ENCODE data around the gene TRAF3.

TRAF3 gene

DNA sequence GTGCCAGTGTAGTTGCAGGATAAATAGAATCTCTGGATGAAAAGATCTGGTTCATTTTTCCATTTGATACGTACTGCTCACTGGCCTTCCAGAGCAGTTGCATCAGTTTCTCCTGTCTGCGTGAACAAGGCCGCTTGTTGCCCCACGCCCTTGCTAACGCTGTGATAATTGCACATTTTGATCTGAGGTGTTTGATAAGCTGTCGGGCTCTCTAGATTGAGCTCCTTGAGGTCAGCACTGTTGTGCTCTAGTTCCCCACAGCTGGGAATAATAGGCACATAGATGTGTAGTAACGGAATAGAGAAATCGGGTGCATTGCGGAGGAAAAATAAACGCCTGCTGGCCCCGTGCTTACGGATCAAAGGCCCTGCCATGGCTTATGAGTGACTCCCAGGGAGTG lies 42.8 kb upstream of the TRAF3 start:
- Histone ChIP-seq H3K27me3 (ENCODE audit: control insufficient read depth in 5 of 5, insufficient read depth in 4 of 5, low read length in 5 of 5) (no peaks in the 10 kb centered on the region), H3K9me3 (ENCODE audit: control insufficient read depth in 5 of 5, low read length in 5 of 5) (no peaks in the 10 kb centered on the region), H3K4me3 (ENCODE audit: low read depth in 1 of 5, low read length in 5 of 5) (no peak overlapping the region), H3K9ac (ENCODE audit: low read length in 5 of 5) (no peak overlapping the region), H3K27ac (ENCODE audit: low read depth, low read length) (no peak overlapping the region), H3K4me1 (ENCODE audit: control insufficient read depth in 5 of 5, insufficient read depth in 5 of 5, low read length in 5 of 5) (no peaks in the 10 kb centered on the region), H3K36me3 (ENCODE audit: control insufficient read depth in 5 of 5, insufficient read depth in 5 of 5, low read length in 5 of 5) (peaks cover 0 to 49% (median 29%) of the 10 kb centered on the region in 5 donors)

DNA sequence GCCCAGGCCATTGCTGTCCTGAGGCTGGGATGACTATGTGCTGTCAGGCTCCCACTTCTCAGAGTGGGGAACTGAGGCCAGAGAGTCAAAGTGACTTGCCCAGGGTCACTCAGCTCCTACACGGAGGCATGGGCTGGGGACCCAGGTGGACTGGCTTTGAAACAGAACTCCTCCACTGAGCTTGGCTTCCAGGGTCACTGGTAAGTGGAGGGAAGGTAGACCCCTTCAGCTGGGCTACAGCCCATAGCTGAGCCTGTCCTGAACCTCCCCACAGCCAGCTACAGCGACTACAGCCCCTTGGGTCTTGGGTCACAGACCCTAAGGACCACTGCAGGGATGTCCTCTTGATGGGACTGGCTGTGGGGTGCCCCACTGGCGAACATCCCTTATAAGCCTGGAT lies 40.3 kb upstream of the TRAF3 start:
- Histone ChIP-seq H3K36me3 (ENCODE audit: control insufficient read depth in 5 of 5, insufficient read depth in 5 of 5, low read length in 5 of 5) (peaks cover 0 to 35% (median 22%) of the 10 kb centered on the region in 5 donors), H3K27ac (ENCODE audit: low read depth, low read length) (no peak overlapping the region), H3K4me1 (ENCODE audit: control insufficient read depth in 5 of 5, insufficient read depth in 5 of 5, low read length in 5 of 5) (no peaks in the 10 kb centered on the region)

DNA sequence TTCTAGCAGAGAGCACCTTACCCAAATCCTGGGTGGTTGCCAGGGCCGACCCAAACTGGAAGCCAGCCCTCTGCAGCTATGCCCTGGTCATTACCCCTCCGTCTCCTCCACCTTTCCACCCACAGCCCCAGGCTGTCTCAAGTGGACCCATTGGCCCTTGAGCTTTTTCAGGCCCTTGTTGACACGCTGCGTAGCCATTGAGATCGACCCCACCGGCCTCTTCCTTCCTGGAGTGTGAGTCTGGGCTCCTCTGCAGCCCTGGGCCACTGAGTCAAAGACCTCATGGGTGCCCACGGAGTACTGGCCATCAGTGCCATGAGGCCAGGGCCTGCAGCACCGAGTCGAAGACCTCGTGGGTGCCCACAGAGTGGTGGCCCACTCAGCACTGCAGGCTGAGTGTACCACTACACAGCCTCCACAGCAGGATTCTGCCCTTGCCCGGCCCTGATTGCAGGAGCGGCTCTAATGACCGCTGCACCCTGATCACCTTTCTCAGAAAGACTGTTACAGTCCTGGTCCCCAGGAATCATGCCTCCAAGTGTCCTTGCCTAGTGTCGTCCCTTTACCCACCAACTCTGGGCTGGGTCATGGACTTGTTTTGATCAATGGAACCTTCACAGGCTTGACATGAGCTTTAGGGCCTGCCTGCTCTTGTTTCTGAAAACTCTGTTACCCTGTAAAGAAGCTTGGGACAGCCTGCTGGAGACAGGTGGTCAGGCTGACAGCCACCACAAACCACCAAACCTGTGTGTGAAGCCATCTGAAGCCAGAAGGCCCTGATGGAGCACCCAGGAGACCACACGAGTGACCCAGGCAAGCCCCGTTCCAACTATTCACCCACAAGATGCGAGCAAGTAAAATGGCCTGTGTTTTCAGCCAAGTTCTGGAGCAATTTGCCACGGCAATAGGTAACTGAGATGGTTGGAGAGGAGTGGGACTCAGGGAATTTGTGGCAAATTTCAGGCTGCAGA lies 39.6 kb upstream of the TRAF3 start:
- Histone ChIP-seq H3K27me3 (ENCODE audit: control insufficient read depth in 5 of 5, insufficient read depth in 4 of 5, low read length in 5 of 5) (no peaks in the 10 kb centered on the region), H3K4me1 (ENCODE audit: control insufficient read depth in 5 of 5, insufficient read depth in 5 of 5, low read length in 5 of 5) (no peaks in the 10 kb centered on the region), H3K9me3 (ENCODE audit: control insufficient read depth in 5 of 5, low read length in 5 of 5) (peaks cover 0 to 16% (median 6%) of the 10 kb centered on the region in 5 donors), H3K27ac (ENCODE audit: low read depth, low read length) (no peak overlapping the region), H3K36me3 (ENCODE audit: control insufficient read depth in 5 of 5, insufficient read depth in 5 of 5, low read length in 5 of 5) (peaks cover 0 to 32% (median 18%) of the 10 kb centered on the region in 5 donors), H3K4me3 (ENCODE audit: low read depth in 1 of 5, low read length in 5 of 5) (no peak overlapping the region), H3K9ac (ENCODE audit: low read length in 5 of 5) (no peak overlapping the region)

More for the DNA sequence above, 40.3 kb upstream of the TRAF3 start:
- Histone ChIP-seq H3K9me3 (ENCODE audit: control insufficient read depth in 5 of 5, low read length in 5 of 5) (peaks cover 0 to 12% (median 3%) of the 10 kb centered on the region in 5 donors), H3K4me3 (ENCODE audit: low read depth in 1 of 5, low read length in 5 of 5) (no peak overlapping the region), H3K27me3 (ENCODE audit: control insufficient read depth in 5 of 5, insufficient read depth in 4 of 5, low read length in 5 of 5) (no peaks in the 10 kb centered on the region), H3K9ac (ENCODE audit: low read length in 5 of 5) (no peak overlapping the region)

DNA sequence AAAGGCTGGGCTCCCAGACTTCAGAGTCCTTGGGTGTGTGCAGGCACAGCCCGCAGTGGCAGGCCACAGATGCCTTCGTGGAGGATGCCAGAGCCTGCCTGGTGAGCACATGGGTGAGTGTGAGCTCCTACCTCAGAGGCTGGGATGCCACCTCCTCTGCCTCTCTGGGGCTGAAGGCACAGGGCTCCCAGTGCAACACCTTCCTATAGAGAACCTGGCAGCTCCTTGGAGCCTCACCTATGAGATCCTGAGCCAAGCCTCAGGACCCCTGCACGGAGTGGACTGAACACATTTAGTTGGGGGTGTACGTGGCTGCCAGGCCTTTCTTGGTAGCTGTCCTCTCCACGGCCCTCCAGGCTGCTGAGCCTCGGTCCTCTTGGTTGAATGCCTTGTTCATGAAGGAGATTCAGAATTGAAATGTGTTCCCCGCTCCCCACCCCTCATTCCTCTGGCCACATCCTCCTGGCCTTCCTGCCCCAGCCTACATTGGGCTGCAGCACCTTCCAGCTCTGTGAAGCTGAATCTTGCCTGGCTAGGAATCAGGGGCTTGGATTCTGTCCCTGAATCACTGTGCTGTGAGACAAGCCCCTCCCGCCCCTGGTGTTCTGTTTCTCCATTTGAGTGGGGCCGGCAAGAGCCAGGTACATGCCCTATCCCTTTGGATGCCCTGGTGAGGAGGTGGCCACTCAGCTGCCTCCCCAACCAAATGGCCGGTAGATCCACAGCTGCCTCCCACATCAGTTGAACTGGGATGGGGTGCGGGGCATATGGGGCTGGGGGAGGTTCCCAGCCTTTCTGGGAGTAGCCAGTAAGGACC lies 38.7 kb upstream of the TRAF3 start:
- Histone ChIP-seq H3K4me1 (ENCODE audit: control insufficient read depth in 5 of 5, insufficient read depth in 5 of 5, low read length in 5 of 5) (no peaks in the 10 kb centered on the region), H3K27ac (ENCODE audit: low read depth, low read length) (no peak overlapping the region), H3K4me3 (ENCODE audit: low read depth in 1 of 5, low read length in 5 of 5) (no peak overlapping the region), H3K36me3 (ENCODE audit: control insufficient read depth in 5 of 5, insufficient read depth in 5 of 5, low read length in 5 of 5) (peaks cover 0 to 24% (median 15%) of the 10 kb centered on the region in 5 donors), H3K27me3 (ENCODE audit: control insufficient read depth in 5 of 5, insufficient read depth in 4 of 5, low read length in 5 of 5) (no peaks in the 10 kb centered on the region), H3K9ac (ENCODE audit: low read length in 5 of 5) (no peak overlapping the region), H3K9me3 (ENCODE audit: control insufficient read depth in 5 of 5, low read length in 5 of 5) (peaks cover 0 to 16% (median 6%) of the 10 kb centered on the region in 5 donors)

DNA sequence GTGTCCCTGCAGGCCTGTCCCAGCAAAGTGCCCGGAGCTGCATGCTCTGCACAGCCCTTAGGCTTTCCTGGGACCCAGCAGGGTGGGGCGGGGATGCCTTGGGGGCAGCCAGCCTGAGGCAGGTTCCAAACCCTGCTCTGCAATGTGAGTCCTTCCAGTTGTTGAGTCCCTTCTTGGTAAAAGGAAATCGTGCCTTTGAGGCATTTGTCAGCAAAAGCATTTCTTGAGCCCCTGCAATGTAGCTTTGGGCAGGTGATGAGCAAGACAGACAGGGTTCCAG lies 38.1 kb upstream of the TRAF3 start:
- Histone ChIP-seq H3K4me1 (ENCODE audit: control insufficient read depth in 5 of 5, insufficient read depth in 5 of 5, low read length in 5 of 5) (no peaks in the 10 kb centered on the region), H3K27me3 (ENCODE audit: control insufficient read depth in 5 of 5, insufficient read depth in 4 of 5, low read length in 5 of 5) (no peaks in the 10 kb centered on the region)

DNA sequence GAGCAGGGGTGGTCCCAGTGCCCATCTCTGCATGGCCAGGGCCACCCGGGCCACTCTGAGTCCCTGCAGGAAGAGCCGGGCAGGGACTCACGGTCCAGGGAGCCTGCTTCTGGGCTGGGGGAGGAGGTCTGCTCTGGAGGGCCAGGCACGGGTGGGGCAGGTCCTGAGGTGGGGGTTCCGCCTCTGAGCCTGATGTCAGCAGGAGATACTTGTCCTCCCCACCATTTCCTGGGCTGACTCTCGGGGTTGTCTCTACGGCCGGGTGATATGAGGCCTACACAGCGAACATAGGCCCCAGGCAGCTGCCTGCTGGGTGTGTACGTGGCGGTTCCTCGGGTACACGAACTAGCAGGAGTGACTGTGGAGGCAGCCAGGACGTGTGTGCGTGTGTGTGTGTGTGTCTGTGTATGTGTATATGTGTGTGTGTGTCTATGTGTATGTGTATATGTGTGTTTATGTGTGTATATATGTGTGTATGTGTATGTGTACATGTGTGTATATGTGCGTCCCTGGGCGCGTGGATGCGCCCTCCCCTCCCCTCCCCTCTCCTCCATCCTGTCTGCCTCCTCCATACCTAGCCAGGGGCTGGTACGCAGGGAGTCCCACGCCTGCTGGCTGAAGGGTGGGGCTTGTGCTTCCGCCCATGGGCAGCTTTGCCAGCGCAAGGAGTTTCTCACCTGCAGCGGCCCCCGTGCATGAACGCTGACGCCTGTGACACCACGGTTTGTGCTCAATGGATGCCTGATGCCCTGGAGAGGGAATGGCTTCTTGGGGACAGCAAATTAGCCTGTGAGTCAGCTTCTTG lies 30.4 kb upstream of the TRAF3 start:
- no peaks in the 10 kb centered on the region for H3K27me3 ChIP-seq (ENCODE audit: control insufficient read depth in 5 of 5, insufficient read depth in 4 of 5, low read length in 5 of 5)
- no peak overlapping the region for H3K27ac ChIP-seq (ENCODE audit: low read depth, low read length)
- no peak overlapping the region for H3K4me3 ChIP-seq (ENCODE audit: low read depth in 1 of 5, low read length in 5 of 5)
- peaks cover 0 to 8% (median 3%) of the 10 kb centered on the region in 5 donors for H3K36me3 ChIP-seq (ENCODE audit: control insufficient read depth in 5 of 5, insufficient read depth in 5 of 5, low read length in 5 of 5)
- H3K9me3 ChIP-seq (ENCODE audit: control insufficient read depth in 5 of 5, low read length in 5 of 5) = peaks cover 0 to 5% (median 0%) of the 10 kb centered on the region in 5 donors
- no peaks in the 10 kb centered on the region for H3K4me1 ChIP-seq (ENCODE audit: control insufficient read depth in 5 of 5, insufficient read depth in 5 of 5, low read length in 5 of 5)
- no peak overlapping the region for H3K9ac ChIP-seq (ENCODE audit: low read length in 5 of 5)

More for the DNA sequence above, 38.1 kb upstream of the TRAF3 start:
- peaks cover 0 to 16% (median 6%) of the 10 kb centered on the region in 5 donors for H3K9me3 ChIP-seq (ENCODE audit: control insufficient read depth in 5 of 5, low read length in 5 of 5)
- peaks cover 0 to 21% (median 15%) of the 10 kb centered on the region in 5 donors for H3K36me3 ChIP-seq (ENCODE audit: control insufficient read depth in 5 of 5, insufficient read depth in 5 of 5, low read length in 5 of 5)
- no peak overlapping the region for H3K9ac ChIP-seq (ENCODE audit: low read length in 5 of 5)
- no peak overlapping the region for H3K4me3 ChIP-seq (ENCODE audit: low read depth in 1 of 5, low read length in 5 of 5)
- no peak overlapping the region for H3K27ac ChIP-seq (ENCODE audit: low read depth, low read length)

DNA sequence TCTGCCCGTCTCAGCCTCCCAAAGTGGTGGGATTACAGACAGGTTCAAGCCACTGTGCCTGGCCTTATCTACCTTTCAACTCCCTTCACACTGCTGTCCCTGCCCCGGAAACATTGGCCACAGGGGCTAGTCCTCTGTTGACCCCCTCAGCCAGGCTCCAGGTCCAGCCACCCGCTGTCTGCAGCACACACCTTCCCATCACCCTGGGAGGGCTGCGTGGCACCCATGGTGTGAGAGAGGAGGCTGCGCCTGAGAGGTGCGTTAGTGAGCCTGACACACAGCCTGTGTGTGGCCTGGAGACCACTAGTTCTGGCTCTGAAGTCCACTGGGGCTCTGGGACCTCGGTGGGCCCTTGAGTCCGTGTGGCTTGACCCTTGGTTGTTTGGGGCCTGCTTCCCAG lies 28.4 kb upstream of the TRAF3 start:
- no peaks in the 10 kb centered on the region for H3K4me1 ChIP-seq (ENCODE audit: control insufficient read depth in 5 of 5, insufficient read depth in 5 of 5, low read length in 5 of 5)
- no peak overlapping the region for H3K27ac ChIP-seq (ENCODE audit: low read depth, low read length)
- peaks cover 0 to 8% (median 3%) of the 10 kb centered on the region in 5 donors for H3K36me3 ChIP-seq (ENCODE audit: control insufficient read depth in 5 of 5, insufficient read depth in 5 of 5, low read length in 5 of 5)
- H3K9me3 ChIP-seq (ENCODE audit: control insufficient read depth in 5 of 5, low read length in 5 of 5) = no peaks in the 10 kb centered on the region
- H3K9ac ChIP-seq (ENCODE audit: low read length in 5 of 5) = no peak overlapping the region
- H3K27me3 ChIP-seq (ENCODE audit: control insufficient read depth in 5 of 5, insufficient read depth in 4 of 5, low read length in 5 of 5) = no peaks in the 10 kb centered on the region
- no peak overlapping the region for H3K4me3 ChIP-seq (ENCODE audit: low read depth in 1 of 5, low read length in 5 of 5)

DNA sequence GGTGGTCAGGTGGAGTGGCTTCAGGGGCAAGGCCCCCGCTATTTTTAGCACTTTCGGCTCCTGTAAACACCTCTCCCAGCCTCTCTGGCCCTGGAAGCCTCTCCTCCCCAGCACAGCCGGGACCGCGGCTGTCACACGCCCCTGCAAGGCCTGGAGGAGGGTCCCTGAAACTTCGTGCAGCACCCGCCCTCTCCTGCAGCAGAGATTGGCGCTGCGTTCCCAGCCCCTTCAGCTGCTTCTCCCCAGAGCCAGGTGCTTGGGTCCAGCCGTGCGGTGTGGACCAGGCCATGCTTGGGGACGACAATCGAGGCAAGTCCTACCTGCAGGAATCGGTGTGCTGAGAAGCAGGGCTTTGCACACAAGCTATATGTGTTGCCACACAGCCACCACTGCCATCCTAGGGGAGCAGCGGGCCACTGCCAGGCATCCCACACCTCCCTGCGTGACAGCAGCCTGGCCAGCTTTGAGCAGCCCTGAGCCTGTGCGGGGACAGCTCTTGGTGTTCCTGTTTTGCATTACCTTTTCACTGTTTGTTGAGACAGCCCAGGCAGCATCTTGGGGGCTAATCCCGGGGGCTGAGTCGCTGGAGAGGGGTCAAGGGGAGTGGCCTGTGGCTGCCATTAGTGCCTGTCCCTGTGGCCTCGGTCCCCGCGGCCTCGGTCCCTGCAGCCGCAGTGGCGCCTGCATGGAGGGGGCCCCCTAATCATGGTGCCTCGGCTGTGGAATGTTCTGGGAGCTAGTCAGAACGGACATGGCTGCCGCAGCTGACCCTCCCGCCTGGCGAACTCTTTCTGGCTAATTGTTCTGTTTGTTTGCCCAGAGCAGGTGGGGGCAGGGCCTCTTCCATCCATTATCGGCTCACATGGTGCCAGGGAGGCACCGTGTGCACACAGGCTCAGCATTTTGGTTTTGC lies 27.6 kb upstream of the TRAF3 start:
- Histone ChIP-seq H3K4me1 (ENCODE audit: control insufficient read depth in 5 of 5, insufficient read depth in 5 of 5, low read length in 5 of 5) (no peaks in the 10 kb centered on the region), H3K27me3 (ENCODE audit: control insufficient read depth in 5 of 5, insufficient read depth in 4 of 5, low read length in 5 of 5) (no peaks in the 10 kb centered on the region), H3K36me3 (ENCODE audit: control insufficient read depth in 5 of 5, insufficient read depth in 5 of 5, low read length in 5 of 5) (peaks cover 0 to 8% (median 3%) of the 10 kb centered on the region in 5 donors), H3K9ac (ENCODE audit: low read length in 5 of 5) (no peak overlapping the region), H3K9me3 (ENCODE audit: control insufficient read depth in 5 of 5, low read length in 5 of 5) (no peaks in the 10 kb centered on the region), H3K27ac (ENCODE audit: low read depth, low read length) (no peak overlapping the region), H3K4me3 (ENCODE audit: low read depth in 1 of 5, low read length in 5 of 5) (no peak overlapping the region)

DNA sequence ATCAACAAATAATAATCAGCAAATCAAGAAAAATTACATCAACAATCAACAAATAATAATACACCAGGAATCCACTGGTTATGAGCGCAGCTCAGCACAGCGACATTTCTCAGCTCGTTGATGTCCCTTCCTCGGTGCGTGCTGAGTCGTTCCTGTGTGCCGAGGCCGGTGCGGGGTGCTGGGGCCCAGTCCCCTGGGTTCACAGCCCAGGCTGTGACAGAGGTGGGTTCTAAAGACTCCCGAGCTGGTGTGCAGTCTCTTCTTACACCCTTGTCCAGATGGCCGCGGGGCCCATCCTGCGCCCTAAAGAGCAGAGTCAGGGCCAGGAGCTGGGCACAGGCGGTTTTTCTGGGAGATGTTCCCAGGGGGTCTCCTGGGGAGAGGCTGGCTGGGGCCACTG lies 26.9 kb upstream of the TRAF3 start:
- no peak overlapping the region for H3K27ac ChIP-seq (ENCODE audit: low read depth, low read length)
- H3K27me3 ChIP-seq (ENCODE audit: control insufficient read depth in 5 of 5, insufficient read depth in 4 of 5, low read length in 5 of 5) = no peaks in the 10 kb centered on the region
- peaks cover 0 to 8% (median 3%) of the 10 kb centered on the region in 5 donors for H3K36me3 ChIP-seq (ENCODE audit: control insufficient read depth in 5 of 5, insufficient read depth in 5 of 5, low read length in 5 of 5)
- H3K9ac ChIP-seq (ENCODE audit: low read length in 5 of 5) = no peak overlapping the region
- no peaks in the 10 kb centered on the region for H3K4me1 ChIP-seq (ENCODE audit: control insufficient read depth in 5 of 5, insufficient read depth in 5 of 5, low read length in 5 of 5)
- H3K4me3 ChIP-seq (ENCODE audit: low read depth in 1 of 5, low read length in 5 of 5) = no peak overlapping the region
- no peaks in the 10 kb centered on the region for H3K9me3 ChIP-seq (ENCODE audit: control insufficient read depth in 5 of 5, low read length in 5 of 5)

Data from subcutaneous abdominal adipose tissue (tissue), 5 donors.